ENCODE measurements around the gene PRKCH.

- TF ChIP-seq CTCF (tag by site-specific recombination; IDR thresholded peaks at IDR 0.05) = no peak
- no peak for TF ChIP-seq ZSCAN23 (tag by site-specific recombination; IDR thresholded peaks at IDR 0.05)
- no peak for TF ChIP-seq ZNF585B (tag by site-specific recombination; IDR thresholded peaks at IDR 0.05)
- no peak for TF ChIP-seq ZNF560 (tag by site-specific recombination; IDR thresholded peaks at IDR 0.05; ENCODE audit: borderline replicate concordance)
- TF ChIP-seq ZXDB (tag by site-specific recombination; IDR thresholded peaks at IDR 0.05) = no peak
These were observed 37.3 kb downstream of the PRKCH start for GRCh38 chr14:61358554-61359226.
